Activated CD4-positive, alpha-beta T cell treated with anti-CD3 and anti-CD28 coated beads, Interleukin-2, amount 50 U/mL, for 16 hours (primary cell): ENCODE data around the gene MED27.
A peak's percentile ranks its signal among the peaks of the same experiment; 100 is the strongest.

Experiments
- DNase-seq: peaks from one replicate; pipeline ENCODE4 v3.0.0-alpha.2; 2020

MED27 gene

GRCh38 chr9:132040246-132040645, 39.4 kb downstream of the MED27 start:
- no peak for DNase-seq

DNA sequence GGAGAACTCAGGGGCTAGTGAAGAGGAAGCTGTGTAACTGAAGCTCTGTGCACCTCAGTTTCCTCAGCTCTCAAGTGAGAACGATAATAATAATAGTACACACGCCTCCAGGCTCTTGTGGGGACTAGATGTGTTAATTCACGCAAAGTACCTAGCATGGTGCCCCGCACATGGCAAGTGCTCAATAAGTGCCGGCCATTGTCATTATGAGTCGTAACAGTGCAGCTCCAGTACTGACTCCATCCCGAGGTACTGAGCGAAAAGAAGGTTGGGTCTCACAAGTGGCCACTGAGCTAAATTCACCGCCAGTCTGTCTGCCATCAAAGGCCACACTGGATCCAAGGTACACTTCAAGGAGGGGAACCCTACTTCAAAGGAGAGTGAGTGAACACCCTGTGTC, 40.4 kb downstream of the MED27 start:
- DNase-seq: no peak

DNA sequence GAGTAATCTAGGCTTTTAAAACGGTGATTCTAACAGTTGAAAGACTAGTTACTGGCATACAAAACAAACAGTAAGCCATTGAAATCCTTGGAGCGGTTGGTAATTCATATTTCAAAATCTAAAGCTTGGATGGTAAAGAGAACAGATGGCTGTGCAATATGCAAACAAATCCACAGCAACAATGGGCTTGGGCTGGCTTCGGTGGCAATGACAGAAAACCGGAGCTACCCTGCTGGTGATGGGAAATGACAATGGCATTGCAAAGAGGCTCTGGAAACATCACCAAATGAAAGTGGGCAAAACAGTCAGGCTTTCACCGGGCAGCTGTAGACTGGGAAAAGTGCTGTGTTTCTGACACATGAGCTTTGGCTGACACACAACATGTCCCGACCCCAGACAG, 42.2 kb downstream of the MED27 start:
- DNase-seq: no peak

DNA sequence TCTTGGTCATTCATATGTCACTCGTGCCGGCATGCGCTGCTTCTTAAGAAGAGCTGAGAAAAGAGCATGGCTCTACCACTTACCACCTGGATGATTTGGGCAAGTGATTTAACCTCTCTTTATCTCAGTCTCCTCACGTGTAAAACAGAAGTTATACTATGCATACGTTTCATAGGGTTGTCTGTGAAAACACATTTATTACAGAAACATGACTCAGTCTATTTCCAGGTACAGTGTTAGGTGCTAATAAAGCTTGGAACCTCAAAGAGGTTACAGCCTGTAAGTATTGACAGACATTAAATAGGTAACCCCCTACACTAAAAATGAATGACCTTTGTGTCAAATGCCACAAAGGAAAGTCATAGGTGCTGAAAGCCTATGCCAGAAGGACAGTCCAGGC, 43.1 kb downstream of the MED27 start:
- DNase-seq: no peak

DNA sequence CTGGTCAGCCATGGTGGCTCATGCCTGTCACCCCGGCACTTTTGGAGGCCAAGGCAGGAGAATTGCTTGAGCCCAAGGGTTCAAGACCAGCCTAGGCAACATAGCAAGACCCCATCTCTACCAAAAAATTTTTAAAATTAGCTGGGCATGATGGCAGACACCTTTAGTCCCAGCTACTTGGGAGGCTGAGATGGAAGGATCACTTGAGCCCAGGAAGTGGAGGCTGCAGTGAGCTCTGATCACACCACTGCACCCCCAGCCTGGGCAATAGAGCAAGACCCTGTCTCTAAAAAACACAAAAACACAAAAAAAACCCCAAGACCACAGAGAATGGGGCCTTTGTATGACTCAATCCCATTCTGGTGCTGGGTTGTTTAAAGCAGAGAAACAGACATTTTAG, 44.0 kb downstream of the MED27 start:
- DNase-seq: no peak

- no peak for DNase-seq
Measured at GRCh38 chr9:132032238-132032950, 47.3 kb downstream of the MED27 start.

- DNase-seq: no peak
Measured at GRCh38 chr9:132031467-132032237, 48.0 kb downstream of the MED27 start.

GRCh38 chr9:132030626-132031325, 48.9 kb downstream of the MED27 start:
- DNase-seq: peak; percentile 13

DNA sequence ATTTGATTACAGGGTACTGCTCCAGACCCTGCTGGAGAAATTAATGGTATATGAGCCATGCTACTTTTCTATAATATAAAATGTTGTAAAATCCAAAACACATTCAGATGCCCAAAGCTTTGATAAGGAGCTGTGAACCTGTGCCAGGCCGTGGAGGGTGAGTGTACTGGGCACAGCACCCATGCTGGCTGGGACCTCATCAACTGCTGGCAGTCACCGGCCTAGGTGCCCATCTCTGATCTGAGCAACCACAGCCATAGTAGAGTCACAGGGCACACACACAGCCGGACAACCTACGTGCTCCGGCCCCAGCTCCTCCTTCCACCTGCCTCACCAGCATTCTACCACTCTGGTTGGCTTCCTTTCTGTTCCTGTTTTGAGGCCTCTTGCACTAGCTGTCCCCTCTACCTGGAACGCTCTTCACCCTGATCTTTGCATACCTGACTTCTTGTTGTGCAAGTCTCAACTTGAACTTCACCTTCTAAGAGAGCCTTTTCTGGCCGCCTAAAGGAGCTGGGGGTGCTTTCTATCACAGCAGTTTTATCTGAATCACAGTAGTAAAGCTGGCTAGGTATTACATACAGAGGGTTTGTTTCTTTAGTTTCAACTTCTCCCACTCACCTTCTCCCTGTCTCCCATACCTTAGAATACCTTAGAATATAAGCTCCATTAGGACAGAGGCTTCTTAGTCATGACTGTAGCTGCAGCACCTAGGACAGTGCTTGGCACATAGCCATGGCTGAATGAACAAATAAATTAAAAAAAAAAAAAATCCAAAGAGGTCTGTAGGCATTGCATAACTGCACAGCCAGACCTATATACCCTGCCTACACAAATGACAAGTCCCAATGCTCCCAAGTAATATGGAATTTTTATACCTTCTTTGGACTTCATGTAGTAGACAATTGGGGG, 51.7 kb downstream of the MED27 start:
- DNase-seq: no peak

DNA sequence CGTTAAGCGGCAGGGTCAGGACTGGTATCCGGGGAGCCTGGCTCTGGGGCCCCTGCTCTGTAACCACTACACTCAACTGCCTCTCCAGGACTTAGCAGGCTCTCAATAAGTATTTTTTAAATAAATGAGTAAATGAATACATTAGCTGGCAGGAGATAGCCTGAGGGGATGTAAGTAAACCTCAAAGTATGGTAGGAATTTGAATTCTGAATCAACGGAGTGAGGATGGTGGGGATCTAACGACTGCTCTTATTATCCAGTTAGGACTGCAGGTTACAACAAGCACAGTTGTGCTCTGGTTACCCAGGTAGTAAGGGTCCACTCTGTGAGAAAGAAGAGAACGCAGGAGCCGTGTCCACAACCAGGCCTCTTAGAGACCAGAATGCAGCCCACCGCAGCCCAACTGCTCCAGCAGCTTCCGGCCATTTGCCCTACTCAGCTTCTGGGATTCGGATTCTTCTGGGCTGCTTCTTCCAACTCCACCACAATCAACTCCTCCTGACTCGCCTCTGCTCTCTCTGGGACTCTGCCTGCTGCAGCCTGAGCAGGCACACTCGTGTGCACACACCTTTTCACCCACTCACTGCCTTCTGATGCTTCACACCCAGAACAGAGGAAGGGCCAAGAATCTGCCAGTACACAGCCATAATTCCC, 52.6 kb downstream of the MED27 start:
- DNase-seq: no peak

DNA sequence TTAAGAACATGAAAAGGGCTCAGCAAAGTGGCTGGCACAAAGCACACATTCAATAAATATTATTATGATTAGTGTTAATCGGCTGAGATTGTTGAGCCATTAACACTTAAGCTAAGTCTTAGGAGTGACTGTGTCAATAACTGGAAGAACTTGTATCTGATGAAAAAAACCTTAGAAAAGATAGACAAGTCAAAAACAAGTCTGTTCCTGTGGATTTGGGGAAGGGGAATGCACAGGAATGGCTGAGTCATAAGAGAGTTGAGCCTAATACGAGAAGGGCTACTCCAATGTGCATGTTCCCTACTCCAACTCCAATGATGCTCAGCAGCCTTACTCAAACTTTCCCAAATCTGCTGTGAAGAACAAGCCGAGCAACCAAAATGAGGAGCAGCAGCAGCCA, 53.9 kb downstream of the MED27 start:
- no peak for DNase-seq

DNA sequence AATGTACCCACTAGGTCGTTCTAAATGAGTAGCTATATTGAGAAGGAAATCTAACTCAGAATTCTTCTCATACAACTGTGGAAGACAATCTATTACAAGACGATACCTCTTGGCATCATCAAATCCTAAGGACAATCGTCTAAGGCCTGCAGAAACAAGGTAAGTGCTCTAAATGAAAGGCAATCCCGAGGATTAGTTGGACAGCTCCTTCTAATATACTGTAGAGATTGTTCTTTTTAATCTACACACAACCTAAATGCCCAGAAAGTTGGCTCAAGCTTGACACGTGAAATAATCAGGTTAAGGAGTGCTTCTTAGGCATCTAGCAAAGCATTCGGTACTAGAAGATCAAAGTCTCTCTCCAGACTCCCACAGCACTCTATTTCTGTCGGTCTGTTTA, 55.1 kb downstream of the MED27 start:
- DNase-seq: no peak

DNA sequence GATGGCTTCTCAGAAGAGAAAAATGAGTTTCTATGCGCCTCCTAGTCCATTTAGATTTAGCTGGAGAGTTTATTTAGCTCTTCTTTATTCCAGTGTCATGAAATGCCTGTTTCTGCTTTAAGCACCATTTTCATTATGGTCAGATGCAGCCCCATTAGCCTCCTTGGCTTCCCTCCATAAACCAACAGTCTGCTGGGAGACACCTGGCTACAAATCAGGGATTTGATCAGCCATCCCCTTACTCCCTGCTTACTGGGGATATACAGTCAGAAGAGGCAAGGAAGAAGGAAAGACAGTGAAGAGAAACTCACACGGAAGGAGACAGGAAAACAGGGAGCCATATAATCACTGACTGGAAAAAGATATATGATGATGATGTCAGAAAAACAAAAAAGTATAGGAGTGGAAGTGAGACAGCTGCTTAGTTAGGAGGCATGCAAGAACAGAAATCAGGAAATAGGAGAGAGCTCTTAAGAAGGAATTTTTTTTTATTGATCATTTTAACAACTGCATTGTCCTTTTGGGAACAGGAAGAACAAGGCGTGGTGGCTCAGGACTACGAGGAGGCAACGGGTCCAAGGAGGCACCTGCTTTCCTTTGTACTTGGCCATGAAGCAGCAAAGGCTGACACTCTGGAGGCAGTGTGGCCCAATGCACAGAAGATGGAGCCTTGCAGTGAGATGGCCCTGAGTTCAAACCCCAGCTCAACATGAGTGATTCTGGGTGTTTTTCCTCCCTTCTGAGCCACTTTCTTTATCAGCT, 56.1 kb downstream of the MED27 start:
- no peak for DNase-seq

DNA sequence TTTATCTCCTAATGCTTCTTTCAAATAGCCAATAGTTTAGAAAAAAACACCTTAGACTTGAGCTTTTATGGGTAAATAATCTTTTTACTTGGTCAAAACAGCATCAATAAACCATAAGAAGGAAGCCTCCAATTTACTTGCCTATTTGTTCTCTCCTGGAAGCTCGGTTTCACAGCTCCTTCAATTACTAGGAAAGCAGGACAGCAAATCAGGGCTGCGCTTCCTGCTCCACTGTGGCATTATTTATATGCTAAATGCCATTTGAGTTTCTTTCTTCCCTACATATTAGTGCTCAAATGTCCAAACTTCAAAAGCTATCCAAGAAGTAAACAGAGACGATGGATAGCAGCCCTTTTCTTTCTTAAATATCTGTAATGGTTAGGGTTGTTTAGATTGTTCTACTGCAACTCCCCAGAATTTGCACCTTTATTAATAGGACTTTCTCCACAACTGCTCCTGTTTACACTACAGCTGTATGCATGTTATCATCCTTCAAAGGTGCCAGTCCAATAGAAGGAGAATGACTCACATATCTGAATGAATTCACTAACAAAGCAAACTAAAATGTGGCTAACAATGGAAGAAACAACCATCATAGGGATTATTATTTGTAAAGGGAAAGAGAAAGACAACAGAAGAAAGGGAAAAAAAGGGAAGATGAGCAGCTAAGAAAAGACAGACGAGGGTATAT, 58.7 kb downstream of the MED27 start:
- no peak for DNase-seq

- no peak for DNase-seq
Measured at GRCh38 chr9:132020272-132020671, 59.4 kb downstream of the MED27 start.

DNA sequence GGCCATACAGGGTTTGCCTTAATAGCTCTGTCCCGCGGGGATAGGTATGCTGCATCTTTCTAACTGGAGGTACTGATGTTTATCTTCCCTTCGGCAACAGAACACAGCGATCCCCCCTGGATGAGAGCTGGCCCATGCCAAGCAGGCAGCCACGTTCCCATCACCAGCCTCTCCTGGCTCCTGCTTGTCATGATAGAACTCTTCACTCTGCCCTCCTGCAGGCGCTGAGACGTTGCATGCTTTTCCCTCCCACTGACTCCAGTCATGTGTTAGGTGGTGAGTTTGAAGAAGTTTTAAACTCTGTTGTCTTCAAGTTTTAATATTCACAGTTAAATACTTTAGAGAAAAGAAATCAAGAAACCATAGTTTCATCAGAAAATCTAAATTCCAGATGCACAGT, 60.0 kb downstream of the MED27 start:
- DNase-seq: no peak

DNA sequence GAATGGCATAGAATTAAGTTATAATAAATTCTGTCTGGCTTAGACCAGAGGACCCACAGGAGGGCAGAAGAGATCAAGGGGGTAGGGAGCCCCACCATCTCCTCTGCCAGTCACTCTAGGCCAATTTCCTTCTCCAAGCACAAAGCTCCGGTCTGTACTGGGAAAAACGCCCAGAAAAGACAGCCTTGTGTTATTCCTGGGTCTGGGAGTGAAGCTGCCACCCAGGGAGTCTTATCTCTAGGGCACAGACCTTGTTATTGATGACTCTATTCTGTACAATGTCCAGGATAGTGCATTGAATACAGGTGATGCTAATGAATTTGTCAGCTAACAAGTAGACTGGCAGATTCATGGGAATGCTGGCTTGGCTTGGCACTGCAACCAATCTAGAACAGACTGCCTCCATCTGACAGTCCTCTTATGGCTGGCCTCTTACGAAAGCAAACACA, 60.7 kb downstream of the MED27 start:
- no peak for DNase-seq

DNA sequence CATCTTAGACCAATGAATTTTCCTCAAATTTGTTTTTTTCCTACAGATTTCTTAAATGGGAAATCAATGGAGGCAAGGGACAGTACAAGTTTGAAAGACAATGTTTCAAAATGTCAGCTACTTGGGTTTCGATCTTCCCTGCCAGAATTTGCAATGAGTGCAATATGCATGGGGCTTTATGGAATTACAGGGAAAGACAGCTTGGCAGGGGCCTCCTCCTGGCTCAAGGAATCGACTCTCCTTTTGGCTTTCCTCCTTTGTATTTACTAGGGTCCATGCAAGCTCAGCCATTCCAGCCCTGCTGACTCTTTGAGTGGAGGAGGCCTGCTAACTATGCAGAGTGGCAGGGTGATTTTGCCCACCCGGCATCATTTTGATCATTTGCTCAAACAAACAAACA, 63.2 kb downstream of the MED27 start:
- DNase-seq: no peak

DNA sequence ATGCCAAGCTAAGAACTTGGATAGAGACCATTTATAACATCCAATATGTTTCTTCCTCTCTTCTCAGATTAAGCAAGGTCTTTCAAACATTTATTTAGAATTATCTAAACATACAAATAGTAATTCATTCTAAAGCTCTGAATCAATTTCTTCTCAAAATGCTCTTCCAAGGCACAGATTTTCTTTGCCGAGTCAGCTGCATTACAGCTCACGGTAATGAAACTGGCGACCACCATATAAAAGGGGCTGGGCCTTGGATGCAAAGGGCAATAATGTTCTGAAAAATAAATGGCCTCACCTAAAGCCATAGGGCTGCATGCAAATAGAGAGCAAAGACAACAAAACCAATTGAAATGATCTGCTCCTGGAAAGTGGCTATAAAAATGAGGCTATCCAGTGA, 63.8 kb downstream of the MED27 start:
- no peak for DNase-seq

- no peak for DNase-seq
Measured at GRCh38 chr9:132014218-132014805, 65.4 kb downstream of the MED27 start.
